Ishikawa (cell line): ENCODE measurements around the gene HEMK1.

Experiments used
- EGR1 ChIP-seq: IDR thresholded peaks from 2 replicates; pipeline ENCODE4 v1.6.1; 2012
- MAX ChIP-seq: IDR thresholded peaks from 2 replicates; pipeline ENCODE4 v1.6.1; 2012
- RAD21 ChIP-seq: IDR thresholded peaks from 2 replicates; pipeline ENCODE4 v1.6.1; 2012; ENCODE audit warnings: low read depth

GRCh38 chr3:50537421-50538129, 31.7 kb upstream of the HEMK1 start:
- TF ChIP-seq EGR1 (no peak), RAD21 (no peak), MAX (no peak)
